Measurements from ENCODE around the gene MAPK1. TPM values are rescaled to one million over a fixed set of nuclear protein-coding genes. Genes with fewer than 3 reads are reported as not detected.
A peak's percentile ranks its signal among the peaks of the same experiment; 100 is the strongest.
"Not testable (repeated sequence)": the region's sequence is repeated elsewhere in the genome, so short reads cannot be mapped to it uniquely, and the experiment has no call there.

Gene MAPK1
- total RNA-seq, 1 donor from 2014 or later: 156 TPM

- peaks cover 12% of the 10 kb centered on the region for H3K4me1 Mint-ChIP-seq (ENCODE audit: low read depth)
- peaks cover 22% of the 10 kb centered on the region for H3K36me3 Mint-ChIP-seq (ENCODE audit: low read depth)
- TF ChIP-seq CTCF (IDR thresholded peaks at IDR 0.05): no peak
- H3K27me3 Mint-ChIP-seq (ENCODE audit: low read depth): no peaks in the 10 kb centered on the region
- H3K27ac Mint-ChIP-seq (ENCODE audit: unreplicated experiment): peak overlapping the region; percentile 45
- DNase-seq (ENCODE audit: low spot score): no peak
- H3K9me3 Mint-ChIP-seq (ENCODE audit: low read depth): no peaks in the 10 kb centered on the region
- H3K4me3 Mint-ChIP-seq (ENCODE audit: unreplicated experiment): no peak overlapping the region
Observed at GRCh38 chr22:21796231-21796630, 71.2 kb downstream of the MAPK1 start.

- peaks cover 14% of the 10 kb centered on the region for H3K36me3 Mint-ChIP-seq (ENCODE audit: low read depth)
Observed at GRCh38 chr22:21793716-21794115, 73.7 kb downstream of the MAPK1 start.

GRCh38 chr22:21791635-21792625 is 75.5 kb downstream of the MAPK1 start:
- H3K27ac Mint-ChIP-seq (ENCODE audit: unreplicated experiment): peak overlapping the region; percentile 18
- no peaks in the 10 kb centered on the region for H3K27me3 Mint-ChIP-seq (ENCODE audit: low read depth)
- H3K36me3 Mint-ChIP-seq (ENCODE audit: low read depth): peaks cover 18% of the 10 kb centered on the region
- H3K9me3 Mint-ChIP-seq (ENCODE audit: low read depth): no peaks in the 10 kb centered on the region
- no peak overlapping the region for H3K4me3 Mint-ChIP-seq (ENCODE audit: unreplicated experiment)
- DNase-seq (ENCODE audit: low spot score): no peak
- TF ChIP-seq CTCF (IDR thresholded peaks at IDR 0.05): no peak
- peaks cover 5% of the 10 kb centered on the region for H3K4me1 Mint-ChIP-seq (ENCODE audit: low read depth)

More at GRCh38 chr22:21793716-21794115, 73.7 kb downstream of the MAPK1 start:
- H3K27ac Mint-ChIP-seq (ENCODE audit: unreplicated experiment); H3K9me3 Mint-ChIP-seq (ENCODE audit: low read depth); H3K4me3 Mint-ChIP-seq (ENCODE audit: unreplicated experiment); H3K27me3 Mint-ChIP-seq (ENCODE audit: low read depth); DNase-seq (ENCODE audit: low spot score): not testable (repeated sequence)
- H3K4me1 Mint-ChIP-seq (ENCODE audit: low read depth): peaks cover 12% of the 10 kb centered on the region

GRCh38 chr22:21790849-21791610 is 76.4 kb downstream of the MAPK1 start:
- H3K27ac Mint-ChIP-seq (ENCODE audit: unreplicated experiment); H3K4me3 Mint-ChIP-seq (ENCODE audit: unreplicated experiment); DNase-seq (ENCODE audit: low spot score); H3K27me3 Mint-ChIP-seq (ENCODE audit: low read depth); H3K4me1 Mint-ChIP-seq (ENCODE audit: low read depth); H3K9me3 Mint-ChIP-seq (ENCODE audit: low read depth): not testable (repeated sequence)
- H3K36me3 Mint-ChIP-seq (ENCODE audit: low read depth): peaks cover 14% of the 10 kb centered on the region

GRCh38 chr22:21790359-21790758 is 77.1 kb downstream of the MAPK1 start:
- Mint-ChIP-seq H3K27me3 (ENCODE audit: low read depth) (no peaks in the 10 kb centered on the region), H3K9me3 (ENCODE audit: low read depth) (no peaks in the 10 kb centered on the region), H3K4me3 (ENCODE audit: unreplicated experiment) (no peak overlapping the region), H3K36me3 (ENCODE audit: low read depth) (peaks cover 15% of the 10 kb centered on the region), H3K27ac (ENCODE audit: unreplicated experiment) (no peak overlapping the region), H3K4me1 (ENCODE audit: low read depth) (peaks cover 5% of the 10 kb centered on the region)
- no peak for DNase-seq (ENCODE audit: low spot score)
- no peak for TF ChIP-seq CTCF (IDR thresholded peaks at IDR 0.05)

GRCh38 chr22:21787565-21787964 is 79.9 kb downstream of the MAPK1 start:
- H3K27ac Mint-ChIP-seq (ENCODE audit: unreplicated experiment); H3K4me3 Mint-ChIP-seq (ENCODE audit: unreplicated experiment); H3K4me1 Mint-ChIP-seq (ENCODE audit: low read depth); DNase-seq (ENCODE audit: low spot score); H3K27me3 Mint-ChIP-seq (ENCODE audit: low read depth); H3K9me3 Mint-ChIP-seq (ENCODE audit: low read depth): not testable (repeated sequence)
- H3K36me3 Mint-ChIP-seq (ENCODE audit: low read depth): peaks cover 18% of the 10 kb centered on the region
